ENCODE data around the gene GRB7. TPM values are rescaled to one million over a fixed set of nuclear protein-coding genes. Genes with fewer than 3 reads are reported as not detected.

GRB7 gene
- total and polyA plus RNA-seq, 10 of the 15 experiments (the other 5 are each of a cell fraction or from before 2014, with no cell fraction given), result 0.05 to 0.34 (median 0.19) TPM; not detected in 4

GRCh38 chr17:39757931-39758873 lies 20.5 kb downstream of the GRB7 start (continued):
- no peak for TF ChIP-seq CEBPB (IDR thresholded peaks at IDR 0.05; ENCODE audit: borderline replicate concordance in 1 of 2, low read depth in 2 of 2, low read length in 2 of 2)
- no peak for TF ChIP-seq CBX3 (IDR thresholded peaks at IDR 0.05; ENCODE audit: borderline replicate concordance, low read depth)
- peak; percentile 8; the same call in 1 of the 2 replicates for TF ChIP-seq CHD2 (IDR thresholded peaks at IDR 0.05; ENCODE audit: borderline replicate concordance, low read depth, low read length)
- TF ChIP-seq TBL1XR1 (IDR thresholded peaks at IDR 0.05; ENCODE audit: low read depth, low read length), result peak; percentile 94
- no peak for TF ChIP-seq ZBTB11 (CRISPR knock-in tag; IDR thresholded peaks at IDR 0.05)
- TF ChIP-seq CREB1 (IDR thresholded peaks at IDR 0.05; ENCODE audit: low read depth), result peak; percentile 76
- TF ChIP-seq RELA (IDR thresholded peaks at IDR 0.05; ENCODE audit: borderline replicate concordance, partially characterized antibody), result no peak
- peak; percentile 58; the same call in 1 of the 2 replicates for TF ChIP-seq LARP7 (IDR thresholded peaks at IDR 0.05)
- no peak for TF ChIP-seq SREBF1 (IDR thresholded peaks at IDR 0.05; ENCODE audit: low read length)
- no peak for TF ChIP-seq E4F1 (IDR thresholded peaks at IDR 0.05; ENCODE audit: borderline replicate concordance, partially characterized antibody)
- 0 out of 2 replicates have a peak, but pooled peaks have one; percentile 32 for TF ChIP-seq POLR2AphosphoS2 (IDR thresholded peaks at IDR 0.05; ENCODE audit: low read depth, low read length)
- no peak for TF ChIP-seq SIN3A (IDR thresholded peaks at IDR 0.05; ENCODE audit: low read depth, low read length)
- peak; percentile 82 for TF ChIP-seq GATAD2B (conservative IDR thresholded peaks at IDR 0.05; ENCODE audit: low read depth)
- no peak; the same call in 1 of the 2 replicates for TF ChIP-seq IRF4 (IDR thresholded peaks at IDR 0.05; ENCODE audit: low read depth, low read length)
- TF ChIP-seq ATF7 (IDR thresholded peaks at IDR 0.05; ENCODE audit: low read depth), result peak; percentile 70
- TF ChIP-seq TAF1 (IDR thresholded peaks at IDR 0.05; ENCODE audit: borderline replicate concordance, low read depth, low read length), result no peak
- TF ChIP-seq SIX5 (IDR thresholded peaks at IDR 0.05; ENCODE audit: low read depth, low read length, severe bottlenecking), result no peak
- no peak for TF ChIP-seq HDAC6 (IDR thresholded peaks at IDR 0.05; ENCODE audit: unreplicated experiment)
- peak; percentile 91 for TF ChIP-seq MTA2 (IDR thresholded peaks at IDR 0.05; ENCODE audit: low read depth)
- no peak for TF ChIP-seq PRDM15 (CRISPR knock-in tag; IDR thresholded peaks at IDR 0.05)
